DND-41 (cell line): ENCODE data around the gene ZNF451.
A peak's percentile ranks its signal among the peaks of the same experiment; 100 is the strongest.

Experiments
- ATAC-seq: fragments of 200-7000 bp; cut with Tn5 transposase; 3 replicates; pipeline ENCODE4 v1.9.1; 2021; ENCODE audit warnings: low read depth; ENCODE audit not compliant: insufficient read depth
- DNase-seq: peaks from one replicate; pipeline ENCODE4 v3.0.0-alpha.2; 2020
- H2AFZ ChIP-seq: 2 replicates; pipeline ENCODE4 v1.6.0; 2012; ENCODE audit warnings: low read depth, low read length
- H3K27ac ChIP-seq: 2 replicates; pipeline ENCODE4 v1.5.1; 2012; ENCODE audit warnings: low read length, inconsistent platforms
- H3K27me3 ChIP-seq: fragments of 200-600 bp; sonication (generic); 2 replicates; pipeline ENCODE4 v1.6.0; 2012; ENCODE audit warnings: low read length, mild to moderate bottlenecking, inconsistent platforms; ENCODE audit not compliant: insufficient read depth, poor library complexity
- H3K36me3 ChIP-seq: 2 replicates; pipeline ENCODE4 v1.5.1; 2012; ENCODE audit warnings: low read length, inconsistent platforms; ENCODE audit not compliant: insufficient read depth
- H3K4me1 ChIP-seq: 2 replicates; pipeline ENCODE4 v1.5.1; 2012; ENCODE audit warnings: mild to moderate bottlenecking, low read length; ENCODE audit not compliant: insufficient read depth
- H3K4me2 ChIP-seq: 2 replicates; pipeline ENCODE4 v1.6.0; 2012; ENCODE audit warnings: mild to moderate bottlenecking, moderate library complexity, low read length, inconsistent platforms; ENCODE audit not compliant: insufficient read depth
- H3K4me3 ChIP-seq, 2 experiments: fragments of 200-600 bp in 1 of 2; shearing (Covaris generic) in 1 of 2; 2 replicates each; pipeline ENCODE4 v1.5.1; 2012 to 2016; ENCODE audit warnings: inconsistent platforms in 2 of 2, low read length in 2 of 2, mild to moderate bottlenecking in 2 of 2, low read depth in 1 of 2, moderate library complexity in 1 of 2
- H3K79me2 ChIP-seq: 2 replicates; pipeline ENCODE4 v1.6.0; 2012; ENCODE audit warnings: low read length, inconsistent platforms; ENCODE audit not compliant: insufficient read depth
- H3K9ac ChIP-seq: 2 replicates; pipeline ENCODE4 v1.6.0; 2012; ENCODE audit warnings: low read depth, mild to moderate bottlenecking, inconsistent platforms, low read length, moderate library complexity
- H3K9me3 ChIP-seq: 2 replicates; pipeline ENCODE4 v1.5.1; 2012; ENCODE audit warnings: low read length, moderate library complexity, mild to moderate bottlenecking, inconsistent platforms; ENCODE audit not compliant: insufficient read depth, severe bottlenecking
- H4K20me1 ChIP-seq: 2 replicates; pipeline ENCODE4 v1.6.0; 2012; ENCODE audit warnings: low read length; ENCODE audit not compliant: insufficient read depth
- CTCF ChIP-seq: IDR thresholded peaks from 2 replicates; pipeline ENCODE4 v1.5.1; 2012; ENCODE audit warnings: borderline replicate concordance, low read length, moderate library complexity, mild to moderate bottlenecking; ENCODE audit not compliant: poor library complexity, severe bottlenecking; ENCODE audit errors: extremely low read depth
- EZH2 ChIP-seq: IDR thresholded peaks from 3 replicates; pipeline ENCODE4 v1.6.1; 2012; ENCODE audit warnings: borderline replicate concordance, low read depth, mild to moderate bottlenecking, moderate library complexity, low read length, inconsistent platforms; ENCODE audit not compliant: severe bottlenecking

The ZNF451 gene

GRCh38 chr6:57174511-57174907, 84.5 kb downstream of the ZNF451 start:
- H3K36me3 ChIP-seq: no peaks in the 10 kb centered on the region; the same call in 1 of the 2 replicates
- no peak for DNase-seq
- no peaks in the 10 kb centered on the region for H3K27me3 ChIP-seq
- no peaks in the 10 kb centered on the region; the same call in 1 of the 2 replicates for H4K20me1 ChIP-seq
- TF ChIP-seq EZH2 (no peak), CTCF (no peak)
- H3K4me3 ChIP-seq: peak overlapping the region in 1 of 2 experiments; percentile 66; a peak in 1 of 4 replicates
- H3K4me1 ChIP-seq: peaks cover 38% of the 10 kb centered on the region
- ATAC-seq: no peak
- H3K4me2 ChIP-seq: peak overlapping the region; percentile 95
- H3K79me2 ChIP-seq: peaks cover 62% of the 10 kb centered on the region
- H3K9me3 ChIP-seq: no peaks in the 10 kb centered on the region
- H3K9ac ChIP-seq: no peak overlapping the region
- H3K27ac ChIP-seq: no peak overlapping the region
- no peak overlapping the region for H2AFZ ChIP-seq

GRCh38 chr6:57177545-57178265, 87.7 kb downstream of the ZNF451 start:
- no peak overlapping the region for H2AFZ ChIP-seq
- TF ChIP-seq EZH2 (no peak), CTCF (no peak)
- H3K4me3 ChIP-seq: no peak overlapping the region
- no peaks in the 10 kb centered on the region for H3K27me3 ChIP-seq
- ATAC-seq (no peak), DNase-seq (no peak)
- peaks cover 10% of the 10 kb centered on the region for H3K36me3 ChIP-seq
- no peaks in the 10 kb centered on the region; the same call in 1 of the 2 replicates for H4K20me1 ChIP-seq
- H3K4me2 ChIP-seq: no peak overlapping the region
- H3K9me3 ChIP-seq: no peaks in the 10 kb centered on the region
- H3K9ac ChIP-seq: no peak overlapping the region
- H3K79me2 ChIP-seq: peaks cover 57% of the 10 kb centered on the region
- no peak overlapping the region for H3K27ac ChIP-seq
- peaks cover 22% of the 10 kb centered on the region for H3K4me1 ChIP-seq

GRCh38 chr6:57180596-57180995, 90.6 kb downstream of the ZNF451 start:
- TF ChIP-seq CTCF: no peak
- no peak for TF ChIP-seq EZH2
- no peak for DNase-seq
- no peaks in the 10 kb centered on the region for H3K4me1 ChIP-seq
- H3K36me3 ChIP-seq: peaks cover 32% of the 10 kb centered on the region
- no peak overlapping the region for H3K9ac ChIP-seq
- no peaks in the 10 kb centered on the region for H3K27me3 ChIP-seq
- H3K79me2 ChIP-seq: peaks cover 31% of the 10 kb centered on the region
- H3K4me2 ChIP-seq: no peak overlapping the region
- ATAC-seq: no peak
- H2AFZ ChIP-seq: no peak overlapping the region
- H3K4me3 ChIP-seq: no peak overlapping the region
- H3K27ac ChIP-seq: no peak overlapping the region
- no peaks in the 10 kb centered on the region for H3K9me3 ChIP-seq
- H4K20me1 ChIP-seq: no peaks in the 10 kb centered on the region; the same call in 1 of the 2 replicates
